Germinal center (tissue), 1 donor: Measurements from ENCODE around the gene SCN4B.

ENCODE experiments used
- DNase-seq: peaks from one replicate; pipeline ENCODE4 v3.0.0; 2012; ENCODE audit warnings: mixed read lengths, low spot score

SCN4B gene

GRCh38 chr11:118129471-118130172 lies 23.0 kb downstream of the SCN4B start:
- DNase-seq = no peak

- DNase-seq = no peak
Observed at GRCh38 chr11:118128721-118129470, 23.7 kb downstream of the SCN4B start.

GRCh38 chr11:118128310-118128709 lies 24.3 kb downstream of the SCN4B start:
- DNase-seq = no peak

DNA sequence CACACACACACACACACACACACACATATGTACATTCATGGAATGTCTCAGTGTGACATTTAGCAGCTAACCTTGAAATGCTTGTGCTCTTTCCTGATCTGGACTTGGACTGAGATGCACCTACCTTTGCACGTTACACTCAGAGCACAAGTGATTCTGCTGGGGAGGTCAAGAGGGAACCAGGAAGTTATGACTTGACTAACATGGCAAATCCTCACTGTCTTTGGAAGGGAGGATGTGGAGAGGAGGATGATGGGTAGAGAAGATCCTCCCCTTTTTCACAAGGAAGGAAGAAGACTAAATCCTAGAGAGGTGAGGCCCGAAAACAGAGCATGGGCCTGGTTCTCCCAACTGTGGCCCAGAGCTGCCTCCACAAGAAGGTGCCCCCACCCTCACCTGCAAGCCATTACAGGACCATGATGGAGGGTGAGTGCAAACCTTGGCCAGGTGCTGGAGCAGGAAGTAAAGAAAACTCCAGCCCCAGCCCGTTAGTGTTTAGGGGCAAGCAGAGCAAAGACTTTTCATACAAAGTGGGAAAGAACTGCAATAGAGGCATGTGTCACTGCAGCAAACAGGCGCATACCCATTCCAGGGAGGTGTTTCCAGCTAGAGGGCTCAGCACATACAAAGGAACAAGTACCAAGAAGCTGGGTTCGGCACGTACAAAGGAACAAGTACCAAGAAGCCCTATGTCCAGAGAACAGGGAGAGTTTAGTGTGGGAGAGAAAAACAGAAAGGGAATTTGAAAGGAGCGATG lies 26.4 kb downstream of the SCN4B start:
- no peak for DNase-seq

- no peak for DNase-seq
Observed at GRCh38 chr11:118124929-118125535, 27.6 kb downstream of the SCN4B start.

DNA sequence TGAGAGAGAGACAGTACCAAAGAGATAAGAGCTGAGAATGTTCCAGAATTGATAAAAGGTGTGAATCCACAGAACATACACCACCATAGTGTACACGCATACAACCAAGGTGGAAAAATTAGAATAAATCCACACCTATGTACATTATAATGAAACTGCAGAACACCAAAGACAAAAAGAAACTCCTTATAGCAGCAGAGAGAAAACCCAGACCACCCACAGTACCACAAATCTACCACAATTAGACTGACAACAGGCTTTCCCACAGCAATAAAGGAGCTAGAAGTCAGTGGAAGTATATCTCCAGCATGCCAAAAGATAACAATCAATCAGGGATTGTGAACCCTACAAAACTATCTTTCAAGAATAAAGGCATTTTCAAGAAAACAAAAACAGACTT lies 31.8 kb downstream of the SCN4B start:
- DNase-seq = no peak

- no peak for DNase-seq
Observed at GRCh38 chr11:118117790-118118601, 34.6 kb downstream of the SCN4B start.

DNA sequence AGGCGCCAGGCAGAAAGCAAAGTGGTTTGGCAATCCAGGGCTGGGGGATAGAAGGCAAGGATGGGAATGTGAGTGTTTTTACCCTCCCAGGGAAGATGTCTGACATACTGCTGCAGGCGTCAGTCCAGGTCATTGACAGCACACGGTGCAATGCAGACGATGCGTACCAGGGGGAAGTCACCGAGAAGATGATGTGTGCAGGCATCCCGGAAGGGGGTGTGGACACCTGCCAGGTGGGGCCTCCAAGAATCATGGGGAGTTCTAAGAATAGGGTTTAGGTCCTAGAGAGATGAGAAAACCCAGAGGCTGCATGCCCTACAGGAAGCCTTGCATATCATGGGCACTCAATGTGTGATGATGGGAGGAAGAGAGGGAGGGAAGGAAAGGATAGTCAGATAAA lies 37.6 kb downstream of the SCN4B start:
- DNase-seq = no peak

GRCh38 chr11:118114266-118114665 lies 38.4 kb downstream of the SCN4B start:
- DNase-seq = no peak

DNA sequence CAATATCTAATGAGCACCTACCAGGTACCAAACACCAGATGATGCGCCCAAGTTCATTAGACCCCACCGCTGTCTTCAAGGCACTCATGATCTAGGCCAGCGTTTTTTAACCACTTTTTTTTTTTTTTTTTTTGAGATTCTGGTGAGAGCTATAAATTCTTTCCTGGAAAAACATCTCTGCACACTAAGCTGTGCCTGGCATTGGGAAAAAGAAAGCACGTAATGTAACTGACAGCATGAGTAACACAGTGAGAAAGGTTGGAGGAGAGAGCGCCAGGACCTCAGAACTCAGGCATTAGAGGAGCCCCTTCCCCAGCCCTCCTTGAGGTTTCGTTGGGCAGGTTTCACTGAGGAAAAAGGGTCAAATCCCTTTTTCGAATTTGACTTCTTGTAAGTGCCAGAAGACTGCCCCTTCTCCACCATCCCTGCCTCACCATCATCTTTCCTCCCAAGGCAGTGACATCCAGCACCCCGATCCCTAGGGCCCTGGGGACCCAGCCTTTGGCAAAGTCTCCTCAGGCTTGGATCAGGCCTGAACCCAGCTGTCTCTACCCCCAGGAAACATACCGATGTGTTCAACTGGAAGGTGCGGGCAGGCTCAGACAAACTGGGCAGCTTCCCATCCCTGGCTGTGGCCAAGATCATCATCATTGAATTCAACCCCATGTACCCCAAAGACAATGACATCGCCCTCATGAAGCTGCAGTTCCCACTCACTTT lies 39.8 kb downstream of the SCN4B start:
- DNase-seq = no peak

GRCh38 chr11:118111744-118112035 lies 40.9 kb downstream of the SCN4B start:
- DNase-seq = no peak

DNA sequence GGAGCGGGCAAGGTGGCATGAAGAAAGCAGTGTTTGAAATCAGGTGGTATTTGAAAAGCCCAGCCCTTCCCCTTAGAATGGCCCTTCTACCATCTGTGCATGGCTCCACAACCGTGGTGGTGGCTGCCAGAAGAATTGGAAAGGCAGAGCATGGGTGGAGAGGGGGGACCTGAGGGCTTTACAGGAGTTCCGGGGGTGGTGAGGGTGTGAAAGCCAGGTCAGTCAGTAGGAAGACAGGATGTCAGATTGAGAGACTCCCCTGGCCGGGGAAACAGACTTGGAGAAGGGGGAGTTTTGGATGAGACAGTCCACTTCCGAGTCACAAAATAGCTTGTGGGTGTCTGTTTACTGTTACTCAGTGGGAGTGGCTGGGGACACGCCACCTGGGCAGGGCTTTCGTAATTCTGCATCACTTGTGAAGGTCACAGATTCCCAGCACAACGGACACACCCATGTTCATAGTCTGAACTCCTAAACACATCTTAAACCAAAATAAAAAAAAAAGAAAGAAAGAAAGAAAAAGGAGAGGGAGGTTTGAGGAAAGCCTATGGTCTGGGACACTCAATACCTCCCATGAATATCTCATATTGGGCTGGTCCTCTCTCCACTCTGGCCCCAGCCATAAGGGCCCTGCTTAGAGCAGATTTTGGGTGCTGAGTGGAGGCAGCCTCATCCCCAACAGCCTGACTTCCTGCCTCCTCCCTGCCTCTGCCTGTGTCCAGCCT lies 41.4 kb downstream of the SCN4B start:
- no peak for DNase-seq

GRCh38 chr11:118109231-118109630 lies 43.4 kb downstream of the SCN4B start:
- no peak for DNase-seq

DNA sequence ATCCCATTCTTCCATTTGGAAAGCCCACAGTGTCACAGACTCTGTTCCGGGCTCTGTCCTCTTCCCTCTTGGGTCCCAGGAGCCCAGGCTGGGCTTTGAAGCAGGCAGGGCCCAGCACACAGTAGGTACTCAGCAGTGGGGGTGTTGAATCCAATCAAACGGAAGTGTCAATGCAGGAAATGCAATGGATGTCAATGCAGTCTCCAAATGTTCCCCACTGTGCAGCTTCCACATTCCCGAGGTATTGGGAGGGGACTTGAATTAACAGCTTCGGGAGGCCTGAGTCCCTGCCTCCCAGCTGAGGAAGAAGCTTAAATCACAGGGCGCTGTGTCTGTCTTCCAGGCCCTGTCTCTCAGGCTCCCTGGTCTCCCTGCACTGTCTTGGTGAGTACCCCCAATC lies 44.1 kb downstream of the SCN4B start:
- DNase-seq = no peak

DNA sequence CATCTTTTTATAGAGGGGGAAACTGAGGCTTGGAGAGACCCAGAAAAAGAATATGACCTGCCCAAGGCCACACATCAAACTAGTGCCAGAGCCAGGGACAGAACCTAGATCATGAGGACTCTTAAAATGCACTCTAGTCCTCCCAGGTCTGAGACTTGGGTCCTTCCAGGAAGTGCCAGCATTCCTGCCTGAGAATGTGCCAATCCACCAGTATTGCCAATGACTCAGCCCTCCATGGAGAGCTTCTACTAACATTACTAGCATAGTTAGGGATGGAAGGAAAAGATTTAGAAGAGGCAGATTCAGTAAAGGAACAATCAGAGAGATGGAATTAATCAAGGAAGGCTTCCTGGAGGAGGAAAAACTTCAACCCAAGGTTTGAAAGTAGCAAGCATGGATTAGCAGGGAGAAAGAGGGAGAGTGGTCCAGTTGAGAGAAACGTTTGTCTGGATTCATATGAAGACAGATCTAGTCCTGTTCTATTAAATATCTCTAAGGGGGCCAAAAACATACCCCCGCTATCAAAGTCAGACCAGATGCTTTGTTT lies 45.8 kb downstream of the SCN4B start:
- DNase-seq = no peak

DNA sequence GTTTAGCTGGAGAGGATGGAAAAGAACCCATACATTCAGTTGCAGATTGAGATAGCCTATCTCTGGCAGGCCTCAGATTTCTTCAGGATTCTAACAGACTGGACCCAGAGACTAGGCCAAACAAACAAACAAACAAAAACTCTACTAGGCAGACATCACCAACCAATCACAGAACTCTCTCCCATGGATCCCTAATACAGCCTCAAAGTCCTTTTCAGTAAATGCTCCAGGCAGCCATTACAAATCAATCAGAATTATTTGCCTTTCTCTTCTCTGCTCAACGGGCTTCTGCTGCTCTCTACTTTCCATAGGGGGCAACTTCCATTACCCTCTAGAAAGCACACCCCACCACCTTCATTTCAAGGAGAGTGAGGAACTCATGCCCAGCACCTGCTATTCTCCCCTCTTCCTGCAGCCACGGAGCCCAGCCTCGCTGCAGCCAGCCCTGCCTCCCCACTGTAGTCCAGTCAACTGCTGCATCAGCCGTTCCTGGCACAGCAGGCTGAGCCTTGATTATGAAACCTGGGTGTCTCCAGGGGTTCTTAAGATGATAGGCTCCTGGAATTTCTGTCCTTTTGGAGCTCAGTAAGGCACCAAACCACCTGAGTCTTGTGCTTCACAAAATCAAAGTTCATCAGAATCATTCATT lies 46.8 kb downstream of the SCN4B start:
- no peak for DNase-seq

DNA sequence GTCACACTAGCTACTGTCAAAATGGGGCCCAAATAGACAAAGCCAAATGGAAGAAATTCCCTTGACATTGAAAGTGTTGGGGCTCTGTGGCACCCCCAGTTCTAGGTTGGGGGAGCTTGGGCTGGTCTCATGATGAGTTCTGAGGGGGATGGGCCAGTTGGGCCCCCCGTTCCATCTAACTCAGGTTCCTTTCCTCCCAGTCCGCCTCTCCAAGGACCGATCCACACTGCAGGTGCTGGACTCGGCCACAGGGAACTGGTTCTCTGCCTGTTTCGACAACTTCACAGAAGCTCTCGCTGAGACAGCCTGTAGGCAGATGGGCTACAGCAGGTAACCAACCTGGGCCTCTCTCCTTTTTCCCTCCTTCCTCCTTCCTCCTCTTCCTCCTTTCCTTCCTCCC lies 48.1 kb downstream of the SCN4B start:
- DNase-seq = no peak

- no peak for DNase-seq
Observed at GRCh38 chr11:118102721-118103261, 49.8 kb downstream of the SCN4B start.

GRCh38 chr11:118100691-118101232 lies 51.9 kb downstream of the SCN4B start:
- no peak for DNase-seq
